NB4 (cell line): Measurements from ENCODE around the gene ADI1.

Source experiments
- MYC ChIP-seq: IDR thresholded peaks from 2 replicates; pipeline ENCODE4 v1.6.1; 2011; ENCODE audit warnings: low read depth, low read length
- TF ChIP-seq, protein P1 (sequence below): IDR thresholded peaks from one replicate; pipeline ENCODE4 v1.5.1; 2012; ENCODE audit warnings: low read depth, low read length
- TF ChIP-seq, protein P2 (sequence below): IDR thresholded peaks from 2 replicates; pipeline ENCODE4 v1.6.1; 2011; ENCODE audit warnings: low read depth, low read length

DNA sequence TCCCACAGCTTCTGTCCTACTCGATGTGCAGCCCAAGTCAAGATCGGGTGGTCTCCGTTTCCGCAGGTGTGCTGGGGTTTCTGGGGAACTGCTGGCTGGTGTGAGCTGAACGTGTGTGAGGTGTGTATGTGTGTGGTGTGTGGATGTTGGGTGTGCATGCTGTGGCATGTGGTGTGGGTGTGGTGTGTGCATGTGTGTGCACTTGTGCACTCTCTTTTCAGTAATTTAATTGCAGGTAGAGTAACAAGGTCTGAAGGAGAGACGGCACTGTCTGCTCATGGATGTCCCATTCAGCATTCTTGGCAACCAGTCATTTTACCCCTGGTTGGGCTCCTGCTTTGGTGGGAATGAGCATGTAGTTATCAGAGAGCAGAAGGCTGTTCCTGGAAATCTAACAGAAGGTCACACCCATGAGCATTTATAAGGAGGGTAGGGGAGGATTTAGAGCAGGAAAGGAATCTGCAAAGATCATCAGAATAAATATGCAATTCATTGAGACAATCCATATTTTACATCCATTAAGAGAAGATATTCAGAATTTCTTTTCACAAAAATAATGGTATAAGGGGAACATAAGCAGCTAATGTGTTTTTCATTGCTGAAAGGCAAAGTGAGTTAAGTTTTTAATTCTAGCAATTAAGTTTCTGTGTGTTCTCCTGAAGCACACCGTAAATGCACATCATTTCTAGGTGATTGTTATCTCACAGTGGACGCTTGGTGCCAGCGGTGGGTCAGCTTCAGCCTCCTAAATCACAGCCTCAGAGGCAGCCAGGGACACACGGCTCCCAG lies 60.7 kb downstream of the ADI1 start:
- TF ChIP-seq, protein P1, sequence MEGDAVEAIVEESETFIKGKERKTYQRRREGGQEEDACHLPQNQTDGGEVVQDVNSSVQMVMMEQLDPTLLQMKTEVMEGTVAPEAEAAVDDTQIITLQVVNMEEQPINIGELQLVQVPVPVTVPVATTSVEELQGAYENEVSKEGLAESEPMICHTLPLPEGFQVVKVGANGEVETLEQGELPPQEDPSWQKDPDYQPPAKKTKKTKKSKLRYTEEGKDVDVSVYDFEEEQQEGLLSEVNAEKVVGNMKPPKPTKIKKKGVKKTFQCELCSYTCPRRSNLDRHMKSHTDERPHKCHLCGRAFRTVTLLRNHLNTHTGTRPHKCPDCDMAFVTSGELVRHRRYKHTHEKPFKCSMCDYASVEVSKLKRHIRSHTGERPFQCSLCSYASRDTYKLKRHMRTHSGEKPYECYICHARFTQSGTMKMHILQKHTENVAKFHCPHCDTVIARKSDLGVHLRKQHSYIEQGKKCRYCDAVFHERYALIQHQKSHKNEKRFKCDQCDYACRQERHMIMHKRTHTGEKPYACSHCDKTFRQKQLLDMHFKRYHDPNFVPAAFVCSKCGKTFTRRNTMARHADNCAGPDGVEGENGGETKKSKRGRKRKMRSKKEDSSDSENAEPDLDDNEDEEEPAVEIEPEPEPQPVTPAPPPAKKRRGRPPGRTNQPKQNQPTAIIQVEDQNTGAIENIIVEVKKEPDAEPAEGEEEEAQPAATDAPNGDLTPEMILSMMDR = no peak
- TF ChIP-seq MYC = no peak
- TF ChIP-seq, protein P2, sequence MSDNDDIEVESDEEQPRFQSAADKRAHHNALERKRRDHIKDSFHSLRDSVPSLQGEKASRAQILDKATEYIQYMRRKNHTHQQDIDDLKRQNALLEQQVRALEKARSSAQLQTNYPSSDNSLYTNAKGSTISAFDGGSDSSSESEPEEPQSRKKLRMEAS = no peak
